ENCODE data around the gene IL6ST. TPM values are rescaled to one million over a fixed set of nuclear protein-coding genes. Genes with fewer than 3 reads are reported as not detected.
A peak's percentile ranks its signal among the peaks of the same experiment; 100 is the strongest.
"Not testable (repeated sequence)": the region's sequence is repeated elsewhere in the genome, so short reads cannot be mapped to it uniquely, and the experiment has no call there.

The IL6ST gene
- polyA plus RNA-seq, 4 donors, result 93.8 to 151 (median 137) TPM

GRCh38 chr5:55973296-55973695 is 21.5 kb downstream of the IL6ST start:
- no peak for DNase-seq (ENCODE audit: low read depth in 4 of 4, low spot score in 3 of 4)

DNA sequence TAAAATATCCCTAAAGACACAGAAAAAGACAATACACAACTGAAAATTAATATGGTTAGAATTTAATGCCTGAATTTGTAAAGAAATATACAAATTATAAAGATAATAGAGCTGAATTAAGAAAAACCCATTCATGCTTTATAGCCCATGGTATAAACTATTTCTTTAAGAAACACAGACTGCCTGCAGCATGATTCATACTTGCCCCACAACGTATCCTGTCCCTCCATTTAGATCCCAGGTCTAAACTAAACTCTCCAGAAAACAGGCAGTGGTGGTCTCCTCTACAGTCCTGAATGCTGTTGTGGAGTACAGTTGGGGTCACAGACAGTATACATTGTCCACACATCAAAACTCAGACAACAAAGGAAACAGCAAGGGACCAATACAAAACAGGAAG is 24.8 kb downstream of the IL6ST start:
- DNase-seq (ENCODE audit: low read depth in 4 of 4, low spot score in 3 of 4), result no peak

GRCh38 chr5:55966284-55966683 is 28.5 kb downstream of the IL6ST start:
- DNase-seq (ENCODE audit: low read depth in 4 of 4, low spot score in 3 of 4), result no peak

DNA sequence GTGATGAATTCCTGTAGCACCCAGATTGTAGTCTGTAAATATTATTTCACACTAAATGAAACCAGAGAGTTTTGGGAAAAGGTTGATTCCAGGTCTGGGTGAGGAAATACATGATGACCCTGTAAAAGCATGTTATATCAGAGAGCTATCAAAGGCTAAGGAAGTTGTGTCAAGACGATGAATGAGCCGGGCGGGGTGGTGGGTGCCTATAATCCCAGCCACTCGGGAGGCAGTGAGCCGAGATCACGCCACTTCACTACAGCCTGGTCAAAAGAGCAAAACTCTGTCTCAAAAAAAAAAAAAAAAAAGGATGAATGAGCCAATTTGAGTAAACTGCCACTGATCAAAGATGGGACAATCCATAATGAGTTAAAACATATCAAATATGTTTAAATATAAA is 29.2 kb downstream of the IL6ST start:
- no peak for DNase-seq (ENCODE audit: low read depth in 4 of 4, low spot score in 3 of 4)

- no peak for DNase-seq (ENCODE audit: low read depth in 4 of 4, low spot score in 3 of 4)
Measured at GRCh38 chr5:55960779-55961178, 34.0 kb downstream of the IL6ST start.

DNA sequence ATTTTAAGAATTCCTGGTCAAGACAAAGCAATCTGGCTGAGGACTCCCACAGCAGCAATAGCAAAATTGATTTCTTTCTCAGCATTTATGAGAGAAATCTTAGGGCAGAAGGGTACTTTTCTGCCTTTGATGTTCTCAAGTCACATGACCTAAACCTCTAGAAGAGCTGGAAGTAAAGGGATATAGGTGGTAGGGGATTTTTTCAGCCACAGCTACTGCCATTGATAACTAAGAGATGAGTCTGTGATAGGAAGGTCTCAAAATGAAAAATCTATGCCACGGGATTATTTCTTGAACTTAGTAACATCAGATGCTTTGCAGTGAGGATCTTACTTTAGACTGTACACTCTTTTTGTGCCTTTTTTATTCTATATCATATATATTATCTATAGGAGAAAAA is 35.6 kb downstream of the IL6ST start:
- no peak for DNase-seq (ENCODE audit: low read depth in 4 of 4, low spot score in 3 of 4)

DNA sequence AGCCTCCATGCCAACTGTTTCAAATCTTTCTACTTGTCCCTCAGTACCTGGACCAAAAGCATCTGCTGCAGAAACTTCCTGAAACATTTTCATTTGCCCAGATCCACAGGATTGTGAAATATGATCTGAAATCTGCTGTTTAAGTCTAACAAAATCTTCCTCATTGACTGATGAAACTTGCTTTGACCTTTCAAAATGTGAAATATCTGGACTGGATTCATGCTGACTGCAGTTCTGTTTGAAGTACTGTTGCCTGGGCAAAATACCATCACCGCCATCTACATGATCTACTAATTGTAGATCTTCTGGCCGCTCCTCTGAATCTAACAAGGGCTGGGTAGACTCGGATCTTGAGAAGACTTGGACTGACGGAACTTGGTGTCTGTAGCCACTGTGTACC is 53.6 kb downstream of the IL6ST start:
- not testable (repeated sequence) for DNase-seq (ENCODE audit: low read depth in 4 of 4, low spot score in 3 of 4)

- not testable (repeated sequence) for DNase-seq (ENCODE audit: low read depth in 4 of 4, low spot score in 3 of 4)
Measured at GRCh38 chr5:55937598-55937997, 57.2 kb downstream of the IL6ST start.

DNA sequence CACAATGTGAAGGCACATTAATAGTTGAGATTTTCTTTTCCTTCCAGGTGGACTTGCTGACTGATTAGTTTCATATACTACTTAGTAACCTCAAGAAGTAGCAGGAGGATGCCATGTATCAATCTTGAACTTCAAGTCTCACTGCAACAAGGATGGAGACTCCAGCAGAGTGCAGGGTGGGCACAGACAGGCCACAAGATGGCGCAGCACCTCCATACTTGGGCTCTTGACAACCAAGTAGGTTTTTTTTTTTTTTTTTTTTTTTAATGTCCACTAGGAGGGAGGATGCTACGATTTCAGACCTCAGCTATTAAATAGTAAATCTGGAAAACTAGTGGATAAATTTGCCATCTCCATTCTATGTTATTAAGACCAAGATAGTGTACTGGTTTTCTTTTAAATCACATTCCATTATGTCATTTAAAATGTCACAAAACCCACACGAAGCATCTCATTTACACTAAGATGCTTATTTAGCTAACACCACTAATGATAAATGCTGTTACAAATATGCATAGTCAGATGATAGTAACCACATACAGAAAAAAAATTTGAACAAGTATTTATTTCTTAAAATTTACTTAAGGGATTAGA is 58.6 kb downstream of the IL6ST start:
- peak; percentile 47 to 71 (median 62) for DNase-seq (ENCODE audit: low read depth in 4 of 4, low spot score in 3 of 4)

- DNase-seq (ENCODE audit: low read depth in 4 of 4, low spot score in 3 of 4), result no peak
Measured at GRCh38 chr5:55935371-55935770, 59.4 kb downstream of the IL6ST start.

DNA sequence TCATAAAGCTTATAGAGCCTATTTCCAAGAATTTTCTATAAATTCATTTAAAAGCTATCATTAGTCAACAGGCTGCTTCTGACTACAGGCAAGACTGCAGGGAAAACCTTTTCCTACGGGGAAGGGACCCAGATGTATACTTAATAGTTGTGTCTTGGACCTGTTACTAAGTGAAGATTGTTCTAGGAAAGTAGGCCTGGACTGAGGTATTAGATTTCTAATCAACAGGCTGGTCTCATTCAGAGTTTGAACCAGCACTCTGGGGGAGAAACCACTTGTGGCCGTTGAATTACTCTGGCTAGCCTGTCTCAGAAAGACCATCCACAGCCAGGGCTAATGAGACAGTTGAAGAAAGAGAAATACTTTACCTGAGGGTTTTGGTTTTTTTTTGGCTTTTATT is 60.0 kb downstream of the IL6ST start:
- no peak for DNase-seq (ENCODE audit: low read depth in 4 of 4, low spot score in 3 of 4)

DNA sequence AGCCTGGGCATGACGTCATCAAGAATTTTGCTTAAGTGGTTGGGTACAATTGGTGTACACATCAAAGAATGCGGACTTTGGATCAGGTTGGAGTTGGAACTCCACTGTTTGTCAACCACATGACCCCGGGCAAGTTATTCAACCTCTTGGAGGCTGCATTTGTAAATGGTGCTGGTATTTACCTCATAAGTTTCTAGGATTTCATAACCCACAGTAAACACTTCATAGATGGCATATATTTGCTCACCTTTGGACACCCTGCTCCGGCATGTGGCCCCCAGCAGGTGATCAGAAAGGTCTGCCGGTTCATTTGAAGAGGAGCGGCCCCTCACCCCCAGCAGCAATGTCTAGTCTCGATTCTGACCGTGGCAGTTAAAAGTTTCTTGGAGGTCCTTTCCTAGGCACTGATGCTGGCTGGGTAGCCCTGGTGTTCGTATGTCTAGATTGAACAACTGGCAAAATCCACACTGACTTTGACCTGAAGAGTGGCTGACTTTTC is 60.6 kb downstream of the IL6ST start:
- no peak for DNase-seq (ENCODE audit: low read depth in 4 of 4, low spot score in 3 of 4)

- DNase-seq (ENCODE audit: low read depth in 4 of 4, low spot score in 3 of 4), result no peak
Measured at GRCh38 chr5:55933377-55934114, 61.2 kb downstream of the IL6ST start.

- no peak for DNase-seq (ENCODE audit: low read depth in 4 of 4, low spot score in 3 of 4)
Measured at GRCh38 chr5:55932700-55933099, 62.1 kb downstream of the IL6ST start.

GRCh38 chr5:55929020-55929799 is 65.6 kb downstream of the IL6ST start:
- no peak for DNase-seq (ENCODE audit: low read depth in 4 of 4, low spot score in 3 of 4)

- DNase-seq (ENCODE audit: low read depth in 4 of 4, low spot score in 3 of 4), result no peak
Measured at GRCh38 chr5:55927861-55928655, 66.7 kb downstream of the IL6ST start.

GRCh38 chr5:55926476-55926875 is 68.3 kb downstream of the IL6ST start:
- no peak for DNase-seq (ENCODE audit: low read depth in 4 of 4, low spot score in 3 of 4)

DNA sequence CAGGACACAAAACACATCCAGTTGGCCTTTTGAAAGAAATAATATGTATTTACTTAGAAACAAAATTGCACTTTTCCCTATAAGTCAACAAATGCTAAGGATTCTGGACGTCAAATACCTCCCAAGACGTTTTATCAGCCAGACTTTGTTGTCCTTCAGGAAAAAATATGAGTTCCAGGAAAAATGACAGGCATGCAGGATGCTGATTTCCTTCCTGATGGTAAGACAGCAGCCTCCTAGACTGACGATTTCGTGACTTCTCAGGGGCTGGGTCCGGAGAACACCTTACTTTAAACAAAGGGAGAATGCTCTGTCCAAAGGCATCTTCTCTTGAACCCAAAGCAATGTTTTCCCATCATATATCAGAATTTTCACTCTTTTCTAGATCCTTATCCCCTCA is 69.1 kb downstream of the IL6ST start:
- DNase-seq (ENCODE audit: low read depth in 4 of 4, low spot score in 3 of 4), result no peak

- no peak for DNase-seq (ENCODE audit: low read depth in 4 of 4, low spot score in 3 of 4)
Measured at GRCh38 chr5:55925181-55925580, 69.6 kb downstream of the IL6ST start.

DNA sequence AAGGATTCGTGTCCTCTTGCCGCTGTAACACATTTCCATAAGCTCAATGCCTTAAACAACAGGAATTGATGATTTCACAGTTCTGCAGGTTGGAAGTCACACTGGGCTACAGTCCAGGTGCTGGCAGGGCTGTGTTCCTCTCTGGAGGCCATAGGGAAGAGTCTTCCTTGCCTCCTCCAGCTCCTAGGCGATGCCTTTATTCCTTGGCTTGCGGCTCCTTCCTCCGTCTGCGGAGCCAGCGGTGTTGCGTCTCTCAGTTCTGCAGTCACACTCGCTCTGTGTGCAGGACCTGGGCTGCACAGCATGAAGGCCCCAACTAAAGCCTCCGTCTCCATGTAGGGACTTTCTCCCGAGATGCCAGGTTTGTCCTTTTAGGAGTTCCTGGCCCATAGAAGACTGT is 70.0 kb downstream of the IL6ST start:
- DNase-seq (ENCODE audit: low read depth in 4 of 4, low spot score in 3 of 4), result no peak

Data from right renal pelvis (tissue), 4 donors.